ENCODE results near the gene COG5. TPM values are rescaled to one million over a fixed set of nuclear protein-coding genes. Genes with fewer than 3 reads are reported as not detected.

The COG5 gene
- total and polyA plus RNA-seq, 9 of the 15 experiments (the other 6 are each of a cell fraction or from before 2014, with no cell fraction given), result 15.3 to 75.1 (median 56.4) TPM

- TF ChIP-seq ZNF778 (CRISPR knock-in tag; IDR thresholded peaks at IDR 0.05) (no peak), HSF4 (CRISPR knock-in tag; IDR thresholded peaks at IDR 0.05; ENCODE audit: borderline replicate concordance) (no peak), RBM25 (IDR thresholded peaks at IDR 0.05; ENCODE audit: low read depth, low read length, severe bottlenecking) (no peak), JUND (IDR thresholded peaks at IDR 0.05; ENCODE audit: borderline replicate concordance, low read depth, low read length) (peak; percentile 86), JUND (tag; IDR thresholded peaks at IDR 0.05; ENCODE audit: borderline replicate concordance, low read depth, low read length) (peak; percentile 45; the same call in 1 of the 3 replicates), HNRNPLL (IDR thresholded peaks at IDR 0.05; ENCODE audit: low read depth, low read length, poor library complexity, severe bottlenecking) (peak; percentile 47), BCLAF1 (IDR thresholded peaks at IDR 0.05; ENCODE audit: borderline replicate concordance in 1 of 2, control insufficient read depth in 1 of 2, low read depth in 2 of 2, low read length in 1 of 2) (peak in 1 of 2 experiments; percentile 89; a peak in 1 of 4 replicates), PHF20 (IDR thresholded peaks at IDR 0.05; ENCODE audit: partially characterized antibody) (peak; percentile 98), STAT5A (IDR thresholded peaks at IDR 0.05; ENCODE audit: borderline replicate concordance, low read length) (peak; percentile 7; the same call in 1 of the 2 replicates), UBTF (IDR thresholded peaks at IDR 0.05; ENCODE audit: borderline replicate concordance in 1 of 2, low read depth in 2 of 2, low read length in 2 of 2) (0 out of 4 replicates have a peak, but pooled peaks of 1 of the 2 experiments have one; percentile 14), DACH1 (IDR thresholded peaks at IDR 0.05; ENCODE audit: partially characterized antibody) (peak; percentile 46), FOXK2 (conservative IDR thresholded peaks at IDR 0.05 in 1 of 2, IDR thresholded peaks at IDR 0.05 in 1 of 2; ENCODE audit: low read depth in 2 of 2) (peak; percentile 68 to 97; a peak in 3 of 4 replicates), FUS (optimal IDR thresholded peaks at IDR 0.05; ENCODE audit: low read depth, low read length) (peak; percentile 45), ADNP (tag; IDR thresholded peaks at IDR 0.05) (no peak), ZNF512 (tag; IDR thresholded peaks at IDR 0.05) (no peak)
Observed at GRCh38 chr7:107563775-107564552, at the start of gene COG5, which contains the start of gene DUS4L (continued).
